ENCODE data around the gene ZBTB14. TPM values are rescaled to one million over a fixed set of nuclear protein-coding genes. Genes with fewer than 3 reads are reported as not detected.

Gene ZBTB14, protein sequence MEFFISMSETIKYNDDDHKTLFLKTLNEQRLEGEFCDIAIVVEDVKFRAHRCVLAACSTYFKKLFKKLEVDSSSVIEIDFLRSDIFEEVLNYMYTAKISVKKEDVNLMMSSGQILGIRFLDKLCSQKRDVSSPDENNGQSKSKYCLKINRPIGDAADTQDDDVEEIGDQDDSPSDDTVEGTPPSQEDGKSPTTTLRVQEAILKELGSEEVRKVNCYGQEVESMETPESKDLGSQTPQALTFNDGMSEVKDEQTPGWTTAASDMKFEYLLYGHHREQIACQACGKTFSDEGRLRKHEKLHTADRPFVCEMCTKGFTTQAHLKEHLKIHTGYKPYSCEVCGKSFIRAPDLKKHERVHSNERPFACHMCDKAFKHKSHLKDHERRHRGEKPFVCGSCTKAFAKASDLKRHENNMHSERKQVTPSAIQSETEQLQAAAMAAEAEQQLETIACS
- total RNA-seq (ENCODE audit: low replicate concordance): 7.7 and 9.5 TPM in 2 replicates

DNA sequence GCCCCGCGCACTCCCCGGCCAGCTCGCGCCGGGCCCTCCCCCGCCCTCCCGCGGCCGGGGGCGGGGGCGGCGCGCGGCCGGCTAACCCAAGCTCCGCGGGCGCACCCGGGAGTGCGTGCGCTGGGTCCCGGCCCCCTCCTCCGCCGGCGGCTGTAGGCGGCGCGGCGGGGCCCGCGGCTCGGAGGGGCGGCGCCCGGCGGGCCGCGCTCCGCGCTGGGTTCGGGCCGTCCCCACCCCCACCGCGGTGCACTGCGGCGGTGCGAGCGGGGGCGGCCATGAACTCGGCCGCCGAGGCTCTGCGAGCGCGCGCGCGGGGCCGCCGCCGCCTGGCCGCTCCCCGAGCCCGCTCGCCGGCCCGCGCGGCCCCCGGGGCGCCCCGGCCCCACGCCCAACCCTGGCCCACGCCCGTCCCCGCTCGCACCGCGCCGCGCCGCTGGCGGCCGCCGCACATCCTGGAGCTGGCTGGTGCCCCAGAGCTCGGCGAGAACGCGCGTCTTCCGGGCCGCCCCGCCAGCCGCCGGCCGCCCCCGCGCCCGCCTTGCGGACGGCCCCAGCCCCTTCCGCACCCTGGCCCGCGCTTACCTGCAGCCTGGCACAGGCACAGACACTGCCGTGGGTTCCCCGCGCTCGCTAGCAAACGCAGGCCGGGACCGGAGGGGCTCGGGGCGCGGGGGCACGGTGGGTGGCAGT is at the start of gene ZBTB14:
Gene ZBTB14 (minus strand): TSS at position 496 of the 690 bp plus-strand sequence. CDS start 2,480 bp downstream, outside the sequence.

Other genes with a start within 250 kb of the ZBTB14 start
- gene AKAIN1, start 98.5 kb downstream of the ZBTB14 start, total RNA-seq (ENCODE audit: low replicate concordance): not detected in 2 replicates
- 0.68 and 157 TPM in 2 replicates for gene EPB41L3, start 248.3 kb upstream of the ZBTB14 start, total RNA-seq (ENCODE audit: low replicate concordance)